ENCODE measurements around the gene INPP1.
"Not testable (repeated sequence)": the region's sequence is repeated elsewhere in the genome, so short reads cannot be mapped to it uniquely, and the experiment has no call there.

- not testable (repeated sequence) for TF ChIP-seq POLR2A (IDR thresholded peaks at IDR 0.05; ENCODE audit: control extremely low read depth in 1 of 2, low read depth in 2 of 2, low read length in 2 of 2); CTCF (IDR thresholded peaks at IDR 0.05; ENCODE audit: control extremely low read depth in 1 of 3, insufficient read depth in 1 of 3, low read depth in 1 of 3, low read length in 3 of 3); TAF1 (IDR thresholded peaks at IDR 0.05; ENCODE audit: low read depth, low read length)
These were observed 15.5 kb downstream of the INPP1 start for GRCh38 chr2:190358655-190359448.

Measured in H1 (cell line).